ENCODE results near the gene ZBTB7C. TPM values are rescaled to one million over a fixed set of nuclear protein-coding genes. Genes with fewer than 3 reads are reported as not detected.

The ZBTB7C gene
- total and polyA plus RNA-seq, 4 donors = 0.19 to 1.1 (median 0.45) TPM

DNA sequence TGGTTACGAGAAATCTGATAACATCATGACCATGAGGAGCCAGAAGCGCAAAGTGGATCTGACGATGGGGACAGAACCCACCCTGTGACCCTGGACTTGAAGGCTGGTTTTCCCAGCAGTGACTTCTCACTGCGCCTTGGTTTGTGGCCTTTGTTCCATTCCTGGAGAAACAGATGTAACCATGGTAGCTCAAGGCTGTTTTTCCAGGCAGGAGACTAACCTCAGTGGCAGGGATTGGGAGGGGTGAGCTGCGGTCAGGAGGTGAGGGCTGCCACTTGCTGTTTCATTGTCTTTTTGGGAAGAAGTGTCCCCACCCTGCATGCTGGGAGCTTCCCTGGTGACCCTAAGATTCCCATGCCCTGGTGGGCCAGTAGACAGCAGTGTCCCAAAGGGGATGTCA, 362.3 kb downstream of the ZBTB7C start:
- TF ChIP-seq, protein P1, sequence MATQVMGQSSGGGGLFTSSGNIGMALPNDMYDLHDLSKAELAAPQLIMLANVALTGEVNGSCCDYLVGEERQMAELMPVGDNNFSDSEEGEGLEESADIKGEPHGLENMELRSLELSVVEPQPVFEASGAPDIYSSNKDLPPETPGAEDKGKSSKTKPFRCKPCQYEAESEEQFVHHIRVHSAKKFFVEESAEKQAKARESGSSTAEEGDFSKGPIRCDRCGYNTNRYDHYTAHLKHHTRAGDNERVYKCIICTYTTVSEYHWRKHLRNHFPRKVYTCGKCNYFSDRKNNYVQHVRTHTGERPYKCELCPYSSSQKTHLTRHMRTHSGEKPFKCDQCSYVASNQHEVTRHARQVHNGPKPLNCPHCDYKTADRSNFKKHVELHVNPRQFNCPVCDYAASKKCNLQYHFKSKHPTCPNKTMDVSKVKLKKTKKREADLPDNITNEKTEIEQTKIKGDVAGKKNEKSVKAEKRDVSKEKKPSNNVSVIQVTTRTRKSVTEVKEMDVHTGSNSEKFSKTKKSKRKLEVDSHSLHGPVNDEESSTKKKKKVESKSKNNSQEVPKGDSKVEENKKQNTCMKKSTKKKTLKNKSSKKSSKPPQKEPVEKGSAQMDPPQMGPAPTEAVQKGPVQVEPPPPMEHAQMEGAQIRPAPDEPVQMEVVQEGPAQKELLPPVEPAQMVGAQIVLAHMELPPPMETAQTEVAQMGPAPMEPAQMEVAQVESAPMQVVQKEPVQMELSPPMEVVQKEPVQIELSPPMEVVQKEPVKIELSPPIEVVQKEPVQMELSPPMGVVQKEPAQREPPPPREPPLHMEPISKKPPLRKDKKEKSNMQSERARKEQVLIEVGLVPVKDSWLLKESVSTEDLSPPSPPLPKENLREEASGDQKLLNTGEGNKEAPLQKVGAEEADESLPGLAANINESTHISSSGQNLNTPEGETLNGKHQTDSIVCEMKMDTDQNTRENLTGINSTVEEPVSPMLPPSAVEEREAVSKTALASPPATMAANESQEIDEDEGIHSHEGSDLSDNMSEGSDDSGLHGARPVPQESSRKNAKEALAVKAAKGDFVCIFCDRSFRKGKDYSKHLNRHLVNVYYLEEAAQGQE (IDR thresholded peaks at IDR 0.05) = no peak
- no peak for TF ChIP-seq EGR1 (IDR thresholded peaks at IDR 0.05; ENCODE audit: low read depth in 2 of 2)
- no peak for TF ChIP-seq HNF4G (IDR thresholded peaks at IDR 0.05)
- no peak for TF ChIP-seq YY1 (IDR thresholded peaks at IDR 0.05)
- no peak for TF ChIP-seq HNF4A (conservative IDR thresholded peaks at IDR 0.05)
- no peak for TF ChIP-seq FOXA2 (IDR thresholded peaks at IDR 0.05)
- TF ChIP-seq JUND (IDR thresholded peaks at IDR 0.05) = no peak
- TF ChIP-seq, protein P2, sequence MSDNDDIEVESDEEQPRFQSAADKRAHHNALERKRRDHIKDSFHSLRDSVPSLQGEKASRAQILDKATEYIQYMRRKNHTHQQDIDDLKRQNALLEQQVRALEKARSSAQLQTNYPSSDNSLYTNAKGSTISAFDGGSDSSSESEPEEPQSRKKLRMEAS (IDR thresholded peaks at IDR 0.05) = no peak
- no peak for TF ChIP-seq RAD21 (IDR thresholded peaks at IDR 0.05)
- no peak for TF ChIP-seq TAF1 (conservative IDR thresholded peaks at IDR 0.05)
- no peak for TF ChIP-seq RXRA (IDR thresholded peaks at IDR 0.05)
- no peak for TF ChIP-seq SP1 (IDR thresholded peaks at IDR 0.05)
- TF ChIP-seq, protein P3, sequence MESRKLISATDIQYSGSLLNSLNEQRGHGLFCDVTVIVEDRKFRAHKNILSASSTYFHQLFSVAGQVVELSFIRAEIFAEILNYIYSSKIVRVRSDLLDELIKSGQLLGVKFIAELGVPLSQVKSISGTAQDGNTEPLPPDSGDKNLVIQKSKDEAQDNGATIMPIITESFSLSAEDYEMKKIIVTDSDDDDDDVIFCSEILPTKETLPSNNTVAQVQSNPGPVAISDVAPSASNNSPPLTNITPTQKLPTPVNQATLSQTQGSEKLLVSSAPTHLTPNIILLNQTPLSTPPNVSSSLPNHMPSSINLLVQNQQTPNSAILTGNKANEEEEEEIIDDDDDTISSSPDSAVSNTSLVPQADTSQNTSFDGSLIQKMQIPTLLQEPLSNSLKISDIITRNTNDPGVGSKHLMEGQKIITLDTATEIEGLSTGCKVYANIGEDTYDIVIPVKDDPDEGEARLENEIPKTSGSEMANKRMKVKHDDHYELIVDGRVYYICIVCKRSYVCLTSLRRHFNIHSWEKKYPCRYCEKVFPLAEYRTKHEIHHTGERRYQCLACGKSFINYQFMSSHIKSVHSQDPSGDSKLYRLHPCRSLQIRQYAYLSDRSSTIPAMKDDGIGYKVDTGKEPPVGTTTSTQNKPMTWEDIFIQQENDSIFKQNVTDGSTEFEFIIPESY (IDR thresholded peaks at IDR 0.05) = no peak
- no peak for TF ChIP-seq NR2F2 (IDR thresholded peaks at IDR 0.05)
- TF ChIP-seq, protein P4, sequence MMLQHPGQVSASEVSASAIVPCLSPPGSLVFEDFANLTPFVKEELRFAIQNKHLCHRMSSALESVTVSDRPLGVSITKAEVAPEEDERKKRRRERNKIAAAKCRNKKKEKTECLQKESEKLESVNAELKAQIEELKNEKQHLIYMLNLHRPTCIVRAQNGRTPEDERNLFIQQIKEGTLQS (IDR thresholded peaks at IDR 0.05) = no peak
- TF ChIP-seq FOXA1 (IDR thresholded peaks at IDR 0.05) = no peak
- H3K4me1 ChIP-seq (ENCODE audit: control insufficient read depth in 4 of 4, insufficient read depth in 4 of 4, low read length in 3 of 4) = no peaks in the 10 kb centered on the region
- no peak overlapping the region for H3K4me3 ChIP-seq (ENCODE audit: low read depth in 1 of 3, low read length in 3 of 3)
- no peaks in the 10 kb centered on the region for H3K36me3 ChIP-seq (ENCODE audit: control insufficient read depth in 4 of 4, insufficient read depth in 3 of 4, low read depth in 1 of 4, low read length in 3 of 4)
- no peaks in the 10 kb centered on the region for H3K27me3 ChIP-seq (ENCODE audit: control insufficient read depth in 4 of 4, insufficient read depth in 4 of 4, low read length in 3 of 4)
- H3K9me3 ChIP-seq (ENCODE audit: control insufficient read depth in 4 of 4, low read length in 3 of 4) = peaks cover 0 to 3% (median under 1%) of the 10 kb centered on the region in 4 donors
- no peak overlapping the region for H3K27ac ChIP-seq (ENCODE audit: low read depth in 1 of 2, low read length in 2 of 2)
- no peak for DNase-seq (ENCODE audit: low spot score)
- no peak overlapping the region for H3K9ac ChIP-seq (ENCODE audit: low read depth in 1 of 2, low read length in 2 of 2)
- WGBS = 92% methylated on average over 5 of the region's 5 CpGs

DNA sequence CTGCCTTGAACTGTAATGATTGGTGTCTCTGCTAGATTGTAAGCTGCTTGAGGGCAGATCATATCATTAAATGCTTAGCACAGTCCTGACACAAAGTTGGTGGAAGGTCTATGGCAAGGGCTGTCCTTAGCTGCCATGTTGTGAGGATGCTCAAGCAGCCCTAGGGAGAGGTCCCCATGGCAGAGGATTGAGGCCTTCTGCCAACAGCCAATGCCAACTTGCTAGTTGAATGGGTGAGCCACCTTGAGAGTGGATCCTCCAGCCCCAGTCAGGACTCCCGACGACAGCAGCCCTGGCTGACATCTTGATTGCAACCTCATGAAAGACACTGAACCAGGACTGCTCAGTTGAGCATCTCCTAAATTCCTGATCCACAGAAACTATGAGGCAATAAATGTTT, 363.4 kb downstream of the ZBTB7C start:
- DNase-seq (ENCODE audit: low spot score) = no peak
- Histone ChIP-seq H3K36me3 (ENCODE audit: control insufficient read depth in 4 of 4, insufficient read depth in 3 of 4, low read depth in 1 of 4, low read length in 3 of 4) (no peaks in the 10 kb centered on the region), H3K4me3 (ENCODE audit: low read depth in 1 of 3, low read length in 3 of 3) (no peak overlapping the region), H3K27me3 (ENCODE audit: control insufficient read depth in 4 of 4, insufficient read depth in 4 of 4, low read length in 3 of 4) (no peaks in the 10 kb centered on the region), H3K9ac (ENCODE audit: low read depth in 1 of 2, low read length in 2 of 2) (no peak overlapping the region), H3K4me1 (ENCODE audit: control insufficient read depth in 4 of 4, insufficient read depth in 4 of 4, low read length in 3 of 4) (no peaks in the 10 kb centered on the region), H3K9me3 (ENCODE audit: control insufficient read depth in 4 of 4, low read length in 3 of 4) (peaks cover 0 to 3% (median under 1%) of the 10 kb centered on the region in 4 donors), H3K27ac (ENCODE audit: low read depth in 1 of 2, low read length in 2 of 2) (no peak overlapping the region)
- TF ChIP-seq JUND (IDR thresholded peaks at IDR 0.05) (no peak), TAF1 (conservative IDR thresholded peaks at IDR 0.05) (no peak), HNF4A (conservative IDR thresholded peaks at IDR 0.05) (no peak), HNF4G (IDR thresholded peaks at IDR 0.05) (no peak), RXRA (IDR thresholded peaks at IDR 0.05) (no peak), SP1 (IDR thresholded peaks at IDR 0.05) (no peak), YY1 (IDR thresholded peaks at IDR 0.05) (no peak), NR2F2 (IDR thresholded peaks at IDR 0.05) (no peak), FOXA2 (IDR thresholded peaks at IDR 0.05) (no peak), GABPA (IDR thresholded peaks at IDR 0.05 in 1 of 2, conservative IDR thresholded peaks at IDR 0.05 in 1 of 2) (no peak)
- TF ChIP-seq, protein P2 (IDR thresholded peaks at IDR 0.05) = no peak
- TF ChIP-seq, protein P1 (IDR thresholded peaks at IDR 0.05) = no peak
- TF ChIP-seq, protein P4 (IDR thresholded peaks at IDR 0.05) = no peak
- TF ChIP-seq, protein P5, sequence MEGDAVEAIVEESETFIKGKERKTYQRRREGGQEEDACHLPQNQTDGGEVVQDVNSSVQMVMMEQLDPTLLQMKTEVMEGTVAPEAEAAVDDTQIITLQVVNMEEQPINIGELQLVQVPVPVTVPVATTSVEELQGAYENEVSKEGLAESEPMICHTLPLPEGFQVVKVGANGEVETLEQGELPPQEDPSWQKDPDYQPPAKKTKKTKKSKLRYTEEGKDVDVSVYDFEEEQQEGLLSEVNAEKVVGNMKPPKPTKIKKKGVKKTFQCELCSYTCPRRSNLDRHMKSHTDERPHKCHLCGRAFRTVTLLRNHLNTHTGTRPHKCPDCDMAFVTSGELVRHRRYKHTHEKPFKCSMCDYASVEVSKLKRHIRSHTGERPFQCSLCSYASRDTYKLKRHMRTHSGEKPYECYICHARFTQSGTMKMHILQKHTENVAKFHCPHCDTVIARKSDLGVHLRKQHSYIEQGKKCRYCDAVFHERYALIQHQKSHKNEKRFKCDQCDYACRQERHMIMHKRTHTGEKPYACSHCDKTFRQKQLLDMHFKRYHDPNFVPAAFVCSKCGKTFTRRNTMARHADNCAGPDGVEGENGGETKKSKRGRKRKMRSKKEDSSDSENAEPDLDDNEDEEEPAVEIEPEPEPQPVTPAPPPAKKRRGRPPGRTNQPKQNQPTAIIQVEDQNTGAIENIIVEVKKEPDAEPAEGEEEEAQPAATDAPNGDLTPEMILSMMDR (IDR thresholded peaks at IDR 0.05; ENCODE audit: low read depth, low read length, missing input control) = no peak
- 77% methylated on average over 2 of the region's 2 CpGs for WGBS

Measured in liver (tissue), 9 donors.